Fibroblast of lung (primary cell): ENCODE results near the gene VGLL1.

Source experiments
- EZH2 ChIP-seq: IDR thresholded peaks from 2 replicates; pipeline ENCODE4 v1.5.1; 2012; ENCODE audit warnings: low read length, control low read depth, mild to moderate bottlenecking; ENCODE audit errors: missing control alignments
- TF ChIP-seq, protein P1 (sequence below), 2 donors: IDR thresholded peaks in 1 of 2; conservative IDR thresholded peaks in 1 of 2; 1 replicate in 1 of 2; 2 replicates in 1 of 2; pipeline ENCODE4 v1.5.1; 2011 to 2012; ENCODE audit warnings: low read length in 2 of 2, control low read depth in 1 of 2, inconsistent platforms in 1 of 2, low read depth in 1 of 2, mild to moderate bottlenecking in 1 of 2

DNA sequence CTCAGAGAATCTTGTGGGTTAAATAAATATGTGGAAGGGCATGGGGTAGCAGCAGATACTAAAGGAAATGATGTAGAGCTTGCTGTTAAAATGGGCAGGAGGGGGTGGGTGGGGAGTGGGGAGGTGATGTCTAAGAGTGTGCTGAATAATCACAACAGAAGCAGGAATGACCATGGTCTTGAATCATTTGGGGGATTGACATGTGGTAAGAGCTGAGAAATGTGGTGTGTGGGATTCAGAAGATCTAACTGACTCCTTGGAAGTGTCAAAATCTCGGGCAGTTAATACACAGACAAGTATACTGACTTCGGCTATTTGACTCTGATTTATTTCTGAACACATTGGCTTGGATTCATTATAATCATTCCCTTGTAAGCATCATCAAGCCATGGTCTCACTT is 6.8 kb downstream of the VGLL1 start:
- TF ChIP-seq, protein P1, sequence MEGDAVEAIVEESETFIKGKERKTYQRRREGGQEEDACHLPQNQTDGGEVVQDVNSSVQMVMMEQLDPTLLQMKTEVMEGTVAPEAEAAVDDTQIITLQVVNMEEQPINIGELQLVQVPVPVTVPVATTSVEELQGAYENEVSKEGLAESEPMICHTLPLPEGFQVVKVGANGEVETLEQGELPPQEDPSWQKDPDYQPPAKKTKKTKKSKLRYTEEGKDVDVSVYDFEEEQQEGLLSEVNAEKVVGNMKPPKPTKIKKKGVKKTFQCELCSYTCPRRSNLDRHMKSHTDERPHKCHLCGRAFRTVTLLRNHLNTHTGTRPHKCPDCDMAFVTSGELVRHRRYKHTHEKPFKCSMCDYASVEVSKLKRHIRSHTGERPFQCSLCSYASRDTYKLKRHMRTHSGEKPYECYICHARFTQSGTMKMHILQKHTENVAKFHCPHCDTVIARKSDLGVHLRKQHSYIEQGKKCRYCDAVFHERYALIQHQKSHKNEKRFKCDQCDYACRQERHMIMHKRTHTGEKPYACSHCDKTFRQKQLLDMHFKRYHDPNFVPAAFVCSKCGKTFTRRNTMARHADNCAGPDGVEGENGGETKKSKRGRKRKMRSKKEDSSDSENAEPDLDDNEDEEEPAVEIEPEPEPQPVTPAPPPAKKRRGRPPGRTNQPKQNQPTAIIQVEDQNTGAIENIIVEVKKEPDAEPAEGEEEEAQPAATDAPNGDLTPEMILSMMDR (conservative IDR thresholded peaks at IDR 0.05 in 1 of 2, IDR thresholded peaks at IDR 0.05 in 1 of 2; ENCODE audit: low read depth in 1 of 2, low read length in 2 of 2) = no peak
- no peak for TF ChIP-seq EZH2
